ENCODE results near the gene C3orf52. TPM values are rescaled to one million over a fixed set of nuclear protein-coding genes. Genes with fewer than 3 reads are reported as not detected.
A peak's percentile ranks its signal among the peaks of the same experiment; 100 is the strongest.

Gene C3orf52
- total and polyA plus RNA-seq, 7 donors, result 0.36 to 17.4 (median 2.2) TPM

- no peak overlapping the region for H3K27ac ChIP-seq
- no peak overlapping the region for H3K4me3 ChIP-seq
Observed at GRCh38 chr3:112043621-112044201, 42.5 kb upstream of the C3orf52 start.

GRCh38 chr3:112046599-112046998 is 39.6 kb upstream of the C3orf52 start:
- Histone ChIP-seq H3K4me3 (no peak overlapping the region), H3K27ac (no peak overlapping the region), H3K9me3 (no peaks in the 10 kb centered on the region), H3K4me1 (peaks cover 0 to 8% (median 2%) of the 10 kb centered on the region in 4 donors), H3K36me3 (no peaks in the 10 kb centered on the region), H3K27me3 (no peaks in the 10 kb centered on the region)
- DNase-seq, result no peak
- WGBS, 2 donors, result 71 to 83% methylated on average over 4 of the region's 4 CpGs
- TF ChIP-seq EP300 (IDR thresholded peaks at IDR 0.05), result no peak
- TF ChIP-seq CTCF (IDR thresholded peaks at IDR 0.05), result no peak
- TF ChIP-seq POLR2AphosphoS5 (IDR thresholded peaks at IDR 0.05), result no peak
- TF ChIP-seq POLR2A (IDR thresholded peaks at IDR 0.05), result no peak
- intact Hi-C loops (cut with DNase I), result no loop called here

More at GRCh38 chr3:112043621-112044201, 42.5 kb upstream of the C3orf52 start:
- Histone ChIP-seq H3K9me3 (no peaks in the 10 kb centered on the region), H3K27me3 (no peaks in the 10 kb centered on the region), H3K36me3 (no peaks in the 10 kb centered on the region), H3K4me1 (peaks cover 0 to 8% (median 2%) of the 10 kb centered on the region in 4 donors)
- intact Hi-C loops (cut with DNase I), result loop anchor here (1.0 kb wide), 1 partner anchor 374 kb away; no protein-coding TSS in a partner anchor
- WGBS, 2 donors, result 3 to 10% methylated on average over 7 of the region's 7 CpGs
- no peak for TF ChIP-seq POLR2A (IDR thresholded peaks at IDR 0.05)
- peak; percentile 57 to 76 (median 66) for TF ChIP-seq CTCF (IDR thresholded peaks at IDR 0.05)
- DNase-seq, result no peak

- no peak overlapping the region for H3K27ac ChIP-seq
- H3K36me3 ChIP-seq, result no peaks in the 10 kb centered on the region
- WGBS, 2 donors, result 83 to 85% methylated on average over 1 of the region's 1 CpG
- H3K9me3 ChIP-seq, result no peaks in the 10 kb centered on the region
- H3K4me1 ChIP-seq, result peaks cover 0 to 8% (median 2%) of the 10 kb centered on the region in 4 donors
- no peak overlapping the region for H3K4me3 ChIP-seq
- H3K27me3 ChIP-seq, result no peaks in the 10 kb centered on the region
- no peak for DNase-seq
- TF ChIP-seq CTCF (IDR thresholded peaks at IDR 0.05) (no peak), POLR2A (IDR thresholded peaks at IDR 0.05) (no peak), EP300 (IDR thresholded peaks at IDR 0.05) (no peak), POLR2AphosphoS5 (IDR thresholded peaks at IDR 0.05) (no peak)
- intact Hi-C loops (cut with DNase I), result no loop called here
Observed at GRCh38 chr3:112047264-112047663, 38.9 kb upstream of the C3orf52 start.

- Histone ChIP-seq H3K4me1 (peaks cover 0 to 2% (median under 1%) of the 10 kb centered on the region in 4 donors), H3K27me3 (no peaks in the 10 kb centered on the region), H3K27ac (no peak overlapping the region), H3K9me3 (no peaks in the 10 kb centered on the region), H3K4me3 (no peak overlapping the region), H3K36me3 (no peaks in the 10 kb centered on the region)
- TF ChIP-seq EP300 (IDR thresholded peaks at IDR 0.05), result no peak
- no peak for TF ChIP-seq POLR2AphosphoS5 (IDR thresholded peaks at IDR 0.05)
- no peak for TF ChIP-seq CTCF (IDR thresholded peaks at IDR 0.05)
- no peak for TF ChIP-seq POLR2A (IDR thresholded peaks at IDR 0.05)
- intact Hi-C loops (cut with DNase I), result no loop called here
- DNase-seq, result no peak
- 77 to 85% methylated on average over 8 of the region's 8 CpGs for WGBS, 2 donors
Observed at GRCh38 chr3:112048911-112049310, 37.3 kb upstream of the C3orf52 start.

- H3K27me3 ChIP-seq, result no peaks in the 10 kb centered on the region
Observed at GRCh38 chr3:112053229-112053628, 33.0 kb upstream of the C3orf52 start.

More at GRCh38 chr3:112053229-112053628, 33.0 kb upstream of the C3orf52 start:
- DNase-seq, result no peak
- no peak overlapping the region for H3K4me3 ChIP-seq
- intact Hi-C loops (cut with DNase I), result no loop called here
- H3K36me3 ChIP-seq, result no peaks in the 10 kb centered on the region
- H3K4me1 ChIP-seq, result no peaks in the 10 kb centered on the region
- TF ChIP-seq CTCF (IDR thresholded peaks at IDR 0.05) (no peak), POLR2AphosphoS5 (IDR thresholded peaks at IDR 0.05) (no peak), POLR2A (IDR thresholded peaks at IDR 0.05) (no peak), EP300 (IDR thresholded peaks at IDR 0.05) (no peak)
- no peaks in the 10 kb centered on the region for H3K9me3 ChIP-seq
- 49 to 55% methylated on average over 1 of the region's 1 CpG for WGBS, 2 donors
- H3K27ac ChIP-seq, result no peak overlapping the region
